ENCODE results near the gene LURAP1L.

DNA sequence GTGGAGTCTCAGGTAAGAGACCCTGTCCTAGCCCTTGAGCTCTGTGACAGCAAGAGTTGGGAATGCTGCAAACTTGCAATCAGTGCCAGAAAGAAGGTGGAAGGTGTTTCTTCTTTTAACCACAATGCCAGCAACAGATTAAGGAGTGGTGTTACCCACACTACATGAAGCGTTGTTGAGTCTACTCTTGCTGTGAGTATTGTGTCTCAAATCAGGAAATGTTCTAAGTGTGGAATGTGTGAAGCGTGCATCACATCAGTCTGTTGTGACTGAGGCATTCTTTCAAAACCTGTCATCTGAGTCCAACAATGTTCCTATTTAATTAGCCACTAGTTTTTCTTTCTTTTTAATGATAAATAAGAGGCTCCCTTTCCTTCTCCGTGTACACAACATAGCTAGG is 2.9 kb upstream of the LURAP1L start:
- TF ChIP-seq, protein P1, sequence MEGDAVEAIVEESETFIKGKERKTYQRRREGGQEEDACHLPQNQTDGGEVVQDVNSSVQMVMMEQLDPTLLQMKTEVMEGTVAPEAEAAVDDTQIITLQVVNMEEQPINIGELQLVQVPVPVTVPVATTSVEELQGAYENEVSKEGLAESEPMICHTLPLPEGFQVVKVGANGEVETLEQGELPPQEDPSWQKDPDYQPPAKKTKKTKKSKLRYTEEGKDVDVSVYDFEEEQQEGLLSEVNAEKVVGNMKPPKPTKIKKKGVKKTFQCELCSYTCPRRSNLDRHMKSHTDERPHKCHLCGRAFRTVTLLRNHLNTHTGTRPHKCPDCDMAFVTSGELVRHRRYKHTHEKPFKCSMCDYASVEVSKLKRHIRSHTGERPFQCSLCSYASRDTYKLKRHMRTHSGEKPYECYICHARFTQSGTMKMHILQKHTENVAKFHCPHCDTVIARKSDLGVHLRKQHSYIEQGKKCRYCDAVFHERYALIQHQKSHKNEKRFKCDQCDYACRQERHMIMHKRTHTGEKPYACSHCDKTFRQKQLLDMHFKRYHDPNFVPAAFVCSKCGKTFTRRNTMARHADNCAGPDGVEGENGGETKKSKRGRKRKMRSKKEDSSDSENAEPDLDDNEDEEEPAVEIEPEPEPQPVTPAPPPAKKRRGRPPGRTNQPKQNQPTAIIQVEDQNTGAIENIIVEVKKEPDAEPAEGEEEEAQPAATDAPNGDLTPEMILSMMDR (IDR thresholded peaks at IDR 0.05; ENCODE audit: low read length) = no peak
- no peak for TF ChIP-seq EZH2 (IDR thresholded peaks at IDR 0.05; ENCODE audit: borderline replicate concordance, low read length)

Measured in OCI-LY1 (cell line).